NCI-H446 treated with DMSO at 0.1 percent for 48 hours (cell line): ENCODE data around the gene ZNF225.
A peak's percentile ranks its signal among the peaks of the same experiment; 100 is the strongest.
"Not testable (repeated sequence)": the region's sequence is repeated elsewhere in the genome, so short reads cannot be mapped to it uniquely, and the experiment has no call there.

Experiments used
- DNase-seq: peaks from one replicate; lab custom pipeline; 2025; lab: John Stamatoyannopoulos, UW

Gene ZNF225

GRCh38 chr19:44163789-44164188 lies 50.6 kb downstream of the ZNF225 start:
- DNase-seq = no peak

- no peak for DNase-seq
Observed at GRCh38 chr19:44164327-44164672, 51.1 kb downstream of the ZNF225 start.

- DNase-seq = peak; percentile 98
Observed at GRCh38 chr19:44164673-44165512, 51.7 kb downstream of the ZNF225 start, which contains the start of gene ZNF226. TSS of gene ZNF226 (plus strand) at chr19:44165100. CDS start at chr19:44170081, 4,981 bp downstream.

GRCh38 chr19:44170660-44171059 lies 57.5 kb downstream of the ZNF225 start:
- not testable (repeated sequence) for DNase-seq

GRCh38 chr19:44176590-44176989 lies 63.4 kb downstream of the ZNF225 start:
- DNase-seq = no peak

GRCh38 chr19:44180968-44181367 lies 67.8 kb downstream of the ZNF225 start:
- DNase-seq = no peak

GRCh38 chr19:44182145-44182544 lies 68.9 kb downstream of the ZNF225 start:
- DNase-seq = no peak
